Measurements from ENCODE around the gene CDH23. TPM values are rescaled to one million over a fixed set of nuclear protein-coding genes. Genes with fewer than 3 reads are reported as not detected.

The CDH23 gene
- total RNA-seq, 2 donors from 2014 or later: 1.1 to 2.8 TPM

GRCh38 chr10:71537681-71538080 lies 141.0 kb downstream of the CDH23 start:
- H3K4me1 Mint-ChIP-seq (ENCODE audit: low read depth): peaks cover 18% of the 10 kb centered on the region
- H3K27me3 Mint-ChIP-seq (ENCODE audit: low read depth): no peaks in the 10 kb centered on the region
- H3K9me3 Mint-ChIP-seq: no peaks in the 10 kb centered on the region
- ATAC-seq (replicated peaks in 1 of 2) (no peak), DNase-seq (no peak)
- no peaks in the 10 kb centered on the region for H3K36me3 Mint-ChIP-seq (ENCODE audit: insufficient read depth in 2 of 2)
- H3K4me3 Mint-ChIP-seq: no peak overlapping the region
- H3K27ac Mint-ChIP-seq: no peak overlapping the region

- no peak overlapping the region for H3K4me3 Mint-ChIP-seq
- peaks cover 13% of the 10 kb centered on the region for H3K4me1 Mint-ChIP-seq (ENCODE audit: low read depth)
- H3K9me3 Mint-ChIP-seq: no peaks in the 10 kb centered on the region
- ATAC-seq (replicated peaks in 1 of 2): peak; percentile 31 to 52
- no peak overlapping the region for H3K27ac Mint-ChIP-seq
- no peak for DNase-seq
- no peaks in the 10 kb centered on the region for H3K36me3 Mint-ChIP-seq (ENCODE audit: insufficient read depth in 2 of 2)
- H3K27me3 Mint-ChIP-seq (ENCODE audit: low read depth): no peaks in the 10 kb centered on the region
These were observed 142.0 kb downstream of the CDH23 start for GRCh38 chr10:71538608-71539260.

- Mint-ChIP-seq H3K27ac (no peak overlapping the region), H3K4me1 (ENCODE audit: low read depth) (peaks cover 13% of the 10 kb centered on the region), H3K4me3 (no peak overlapping the region), H3K27me3 (ENCODE audit: low read depth) (no peaks in the 10 kb centered on the region), H3K9me3 (no peaks in the 10 kb centered on the region), H3K36me3 (ENCODE audit: insufficient read depth in 2 of 2) (no peaks in the 10 kb centered on the region)
- DNase-seq (no peak), ATAC-seq (replicated peaks in 1 of 2) (no peak)
These were observed 142.9 kb downstream of the CDH23 start for GRCh38 chr10:71539442-71540118.

- Mint-ChIP-seq H3K9me3 (no peaks in the 10 kb centered on the region), H3K27ac (no peak overlapping the region), H3K4me3 (no peak overlapping the region), H3K4me1 (ENCODE audit: low read depth) (no peaks in the 10 kb centered on the region), H3K27me3 (ENCODE audit: low read depth) (no peaks in the 10 kb centered on the region), H3K36me3 (ENCODE audit: insufficient read depth in 2 of 2) (no peaks in the 10 kb centered on the region)
- ATAC-seq (replicated peaks in 1 of 2): no peak
- DNase-seq: no peak
These were observed 145.8 kb downstream of the CDH23 start for GRCh38 chr10:71542478-71542877.

- Mint-ChIP-seq H3K27ac (no peak overlapping the region), H3K4me1 (ENCODE audit: low read depth) (no peaks in the 10 kb centered on the region), H3K36me3 (ENCODE audit: insufficient read depth in 2 of 2) (no peaks in the 10 kb centered on the region), H3K9me3 (no peaks in the 10 kb centered on the region), H3K27me3 (ENCODE audit: low read depth) (no peaks in the 10 kb centered on the region), H3K4me3 (no peak overlapping the region)
- no peak for ATAC-seq (replicated peaks in 1 of 2)
- no peak for DNase-seq
These were observed 147.0 kb downstream of the CDH23 start for GRCh38 chr10:71543608-71544170.

GRCh38 chr10:71545001-71545400 lies 148.3 kb downstream of the CDH23 start:
- ATAC-seq (replicated peaks in 1 of 2): no peak
- Mint-ChIP-seq H3K4me1 (ENCODE audit: low read depth) (no peaks in the 10 kb centered on the region), H3K9me3 (no peaks in the 10 kb centered on the region), H3K27ac (no peak overlapping the region), H3K27me3 (ENCODE audit: low read depth) (no peaks in the 10 kb centered on the region), H3K36me3 (ENCODE audit: insufficient read depth in 2 of 2) (no peaks in the 10 kb centered on the region), H3K4me3 (no peak overlapping the region)
- no peak for DNase-seq

GRCh38 chr10:71546220-71546619 lies 149.5 kb downstream of the CDH23 start:
- no peaks in the 10 kb centered on the region for H3K36me3 Mint-ChIP-seq (ENCODE audit: insufficient read depth in 2 of 2)
- no peaks in the 10 kb centered on the region for H3K4me1 Mint-ChIP-seq (ENCODE audit: low read depth)
- ATAC-seq (replicated peaks in 1 of 2) (no peak), DNase-seq (no peak)
- H3K27ac Mint-ChIP-seq: no peak overlapping the region
- H3K4me3 Mint-ChIP-seq: no peak overlapping the region
- H3K9me3 Mint-ChIP-seq: no peaks in the 10 kb centered on the region
- no peaks in the 10 kb centered on the region for H3K27me3 Mint-ChIP-seq (ENCODE audit: low read depth)

GRCh38 chr10:71547312-71547711 lies 150.6 kb downstream of the CDH23 start:
- H3K27ac Mint-ChIP-seq: no peak overlapping the region
- no peaks in the 10 kb centered on the region for H3K4me1 Mint-ChIP-seq (ENCODE audit: low read depth)
- H3K27me3 Mint-ChIP-seq (ENCODE audit: low read depth): no peaks in the 10 kb centered on the region
- H3K4me3 Mint-ChIP-seq: no peak overlapping the region
- no peak for ATAC-seq (replicated peaks in 1 of 2)
- no peaks in the 10 kb centered on the region for H3K36me3 Mint-ChIP-seq (ENCODE audit: insufficient read depth in 2 of 2)
- no peaks in the 10 kb centered on the region for H3K9me3 Mint-ChIP-seq
- DNase-seq: no peak

GRCh38 chr10:71547876-71548846 lies 151.4 kb downstream of the CDH23 start:
- Mint-ChIP-seq H3K9me3 (no peaks in the 10 kb centered on the region), H3K4me1 (ENCODE audit: low read depth) (no peaks in the 10 kb centered on the region), H3K4me3 (no peak overlapping the region), H3K36me3 (ENCODE audit: insufficient read depth in 2 of 2) (no peaks in the 10 kb centered on the region), H3K27ac (no peak overlapping the region), H3K27me3 (ENCODE audit: low read depth) (no peaks in the 10 kb centered on the region)
- ATAC-seq (replicated peaks in 1 of 2) (peak in 1 of 2 donors; percentile 45), DNase-seq (peak; percentile 5 to 12)

GRCh38 chr10:71549766-71550533 lies 153.2 kb downstream of the CDH23 start:
- H3K4me3 Mint-ChIP-seq: no peak overlapping the region
- no peaks in the 10 kb centered on the region for H3K4me1 Mint-ChIP-seq (ENCODE audit: low read depth)
- DNase-seq (no peak), ATAC-seq (replicated peaks in 1 of 2) (no peak)
- no peak overlapping the region for H3K27ac Mint-ChIP-seq
- H3K36me3 Mint-ChIP-seq (ENCODE audit: insufficient read depth in 2 of 2): no peaks in the 10 kb centered on the region
- no peaks in the 10 kb centered on the region for H3K27me3 Mint-ChIP-seq (ENCODE audit: low read depth)
- no peaks in the 10 kb centered on the region for H3K9me3 Mint-ChIP-seq

- H3K27ac Mint-ChIP-seq: no peak overlapping the region
- H3K4me3 Mint-ChIP-seq: no peak overlapping the region
- peaks cover under 1% of the 10 kb centered on the region for H3K27me3 Mint-ChIP-seq (ENCODE audit: low read depth)
- no peak for DNase-seq
- no peaks in the 10 kb centered on the region for H3K9me3 Mint-ChIP-seq
- ATAC-seq (replicated peaks in 1 of 2): no peak
- no peaks in the 10 kb centered on the region for H3K36me3 Mint-ChIP-seq (ENCODE audit: insufficient read depth in 2 of 2)
- H3K4me1 Mint-ChIP-seq (ENCODE audit: low read depth): no peaks in the 10 kb centered on the region
These were observed 153.9 kb downstream of the CDH23 start for GRCh38 chr10:71550628-71551027.

- H3K4me1 Mint-ChIP-seq (ENCODE audit: low read depth): no peaks in the 10 kb centered on the region
- H3K9me3 Mint-ChIP-seq: no peaks in the 10 kb centered on the region
- H3K27me3 Mint-ChIP-seq (ENCODE audit: low read depth): peaks cover 7% of the 10 kb centered on the region
- no peak overlapping the region for H3K27ac Mint-ChIP-seq
- no peak overlapping the region for H3K4me3 Mint-ChIP-seq
- no peaks in the 10 kb centered on the region for H3K36me3 Mint-ChIP-seq (ENCODE audit: insufficient read depth in 2 of 2)
- no peak for ATAC-seq (replicated peaks in 1 of 2)
- DNase-seq: no peak
These were observed 155.2 kb downstream of the CDH23 start for GRCh38 chr10:71551970-71552369.

Data from activated T-cell treated with anti-CD3 and anti-CD28 coated beads, Interleukin-2, amount 50 U/mL, for 72 hours (primary cell).